Psoas muscle (tissue), 8 donors: ENCODE data around the gene VWA8. TPM values are rescaled to one million over a fixed set of nuclear protein-coding genes. Genes with fewer than 3 reads are reported as not detected.
"Not testable (repeated sequence)": the region's sequence is repeated elsewhere in the genome, so short reads cannot be mapped to it uniquely, and the experiment has no call there.

Experiments used
- ATAC-seq, 4 donors: fragments of 200-7000 bp; cut with Tn5 transposase; one replicate each; pipeline ENCODE4 v1.9.1; 2020; ENCODE audit warnings: moderate library complexity in 3 of 4, mild to moderate bottlenecking in 2 of 4
- DNase-seq, 2 donors: peaks; one replicate each; pipeline ENCODE4 v3.0.0-alpha.2; 2020
- H3K27ac ChIP-seq: fragments of 200-600 bp; one replicate; pipeline ENCODE4 v1.8.0; 2022
- H3K27me3 ChIP-seq, 3 donors: fragments of 200-600 bp in 1 of 3; one replicate each; pipeline versions ENCODE4 v1.6.1 to v1.8.0; 2013 to 2022; ENCODE audit warnings: low read length in 2 of 3, mild to moderate bottlenecking in 2 of 3, moderate library complexity in 1 of 3; ENCODE audit not compliant: insufficient read depth in 3 of 3
- H3K36me3 ChIP-seq, 2 donors: fragments of 200-600 bp in 1 of 2; one replicate each; pipeline versions ENCODE4 v1.6.1 to v1.8.0; 2013 to 2022; ENCODE audit warnings: low read depth in 1 of 2, mild to moderate bottlenecking in 1 of 2, moderate library complexity in 1 of 2; ENCODE audit not compliant: insufficient read depth in 1 of 2
- H3K4me1 ChIP-seq: fragments of 200-600 bp; one replicate; pipeline ENCODE4 v1.8.0; 2022
- H3K4me3 ChIP-seq: fragments of 200-600 bp; one replicate; pipeline ENCODE4 v1.8.0; 2022; ENCODE audit warnings: mild to moderate bottlenecking
- H3K9me3 ChIP-seq: fragments of 200-600 bp; one replicate; pipeline ENCODE4 v1.8.0; 2022
- WGBS, 3 donors: extraction: QIAGEN DNeasy Blood & Tissue Kit; methylation state at CpG; one replicate each; pipeline versions ENCODE4 v1.1.6 to v1.1.7; 2013; 5-methylcytosine and 5-hydroxymethylcytosine counted together
- intact Hi-C, 2 donors: fragments of 100-400 bp; cut with DNase I; formaldehyde crosslinking; loops; one replicate each; pipeline versions ENCODE4 v1.11.0 to v1.14.2; 2022
- polyA plus RNA-seq, 3 donors: library from polyadenylated mRNA; stranded (reverse); fragments of 200-250 nt; gene quantifications; one replicate each; pipeline ENCODE4 v1.2.3, GENCODE V29; 2013
- total RNA-seq, 4 donors: library from RNA; stranded (reverse); fragmentation: NEBNext Ultra II Directional in 2 of 4; extraction: Animal tissue kit (Norgen Biotek cat#: 25700) in 2 of 4; gene quantifications; one replicate each; pipeline versions ENCODE4 v1.2.1 to v1.2.4, GENCODE V29; 2021 to 2023
- TF ChIP-seq, protein P1 (sequence below): fragments of 200-600 bp; IDR thresholded peaks from one replicate; pipeline ENCODE4 v1.8.0; 2022; ENCODE audit warnings: antibody characterized with exemption
- donor health status: healthy with polysubstance abuse.
- donor health status: DM: no; HTN: no; CAD: no; lungs with moderate emphysema.
- donor health status: Bipolar disorder and iron deficiency.
- donor health status: healthy.
- donor health status: DM: yes; HTN: yes; CAD: no.
- donor health status: DM: no; HTN: no; CAD: no.
- donor health status: DM: no; HTN: no; CAD: no.
- donor health status: DM: yes; HTN: yes; CAD: no.

VWA8 gene
- total and polyA plus RNA-seq, 7 donors: 8.6 to 50.5 (median 30.1) TPM

DNA sequence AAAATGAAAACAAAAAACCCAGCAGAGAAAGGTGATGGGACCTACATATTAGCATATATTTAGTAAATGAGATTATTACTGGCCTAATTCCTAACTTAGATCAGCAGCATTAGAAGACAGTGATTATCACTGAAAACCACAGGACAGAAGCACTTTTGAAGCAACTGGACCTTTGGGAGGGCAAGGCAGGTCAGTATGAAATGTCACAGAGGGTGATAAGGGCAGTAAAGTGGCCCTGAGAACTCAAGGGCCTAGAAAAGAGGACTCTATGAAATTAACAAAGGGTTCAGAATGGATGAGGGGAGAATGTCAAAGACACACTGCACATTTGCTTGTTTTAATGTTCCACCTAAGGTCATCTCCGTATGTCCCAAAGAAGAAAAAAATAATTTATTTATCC is 148.7 kb downstream of the VWA8 start:
- TF ChIP-seq, protein P1, sequence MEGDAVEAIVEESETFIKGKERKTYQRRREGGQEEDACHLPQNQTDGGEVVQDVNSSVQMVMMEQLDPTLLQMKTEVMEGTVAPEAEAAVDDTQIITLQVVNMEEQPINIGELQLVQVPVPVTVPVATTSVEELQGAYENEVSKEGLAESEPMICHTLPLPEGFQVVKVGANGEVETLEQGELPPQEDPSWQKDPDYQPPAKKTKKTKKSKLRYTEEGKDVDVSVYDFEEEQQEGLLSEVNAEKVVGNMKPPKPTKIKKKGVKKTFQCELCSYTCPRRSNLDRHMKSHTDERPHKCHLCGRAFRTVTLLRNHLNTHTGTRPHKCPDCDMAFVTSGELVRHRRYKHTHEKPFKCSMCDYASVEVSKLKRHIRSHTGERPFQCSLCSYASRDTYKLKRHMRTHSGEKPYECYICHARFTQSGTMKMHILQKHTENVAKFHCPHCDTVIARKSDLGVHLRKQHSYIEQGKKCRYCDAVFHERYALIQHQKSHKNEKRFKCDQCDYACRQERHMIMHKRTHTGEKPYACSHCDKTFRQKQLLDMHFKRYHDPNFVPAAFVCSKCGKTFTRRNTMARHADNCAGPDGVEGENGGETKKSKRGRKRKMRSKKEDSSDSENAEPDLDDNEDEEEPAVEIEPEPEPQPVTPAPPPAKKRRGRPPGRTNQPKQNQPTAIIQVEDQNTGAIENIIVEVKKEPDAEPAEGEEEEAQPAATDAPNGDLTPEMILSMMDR: no peak
- H3K27me3 ChIP-seq: no peaks in the 10 kb centered on the region
- H3K4me1 ChIP-seq: no peaks in the 10 kb centered on the region
- H3K4me3 ChIP-seq: no peak overlapping the region
- ATAC-seq (peak in 1 of 4 donors; percentile 18), DNase-seq (no peak)
- intact Hi-C loops: loop anchor here in 1 of 2 donors (10.0 kb wide), 1 partner anchor 47 kb away; no protein-coding TSS in a partner anchor
- H3K27ac ChIP-seq: peak overlapping the region; percentile 0
- peaks cover 0 to 31% of the 10 kb centered on the region in 2 donors for H3K36me3 ChIP-seq
- H3K9me3 ChIP-seq: no peaks in the 10 kb centered on the region
- WGBS, 3 donors: 81 to 100% (median 95%) methylated on average over 1 of the region's 1 CpG

GRCh38 chr13:41811588-41812021 is 149.3 kb downstream of the VWA8 start:
- peaks cover 0 to 34% of the 10 kb centered on the region in 2 donors for H3K36me3 ChIP-seq
- 12 to 23% (median 18%) methylated on average over 3 of the region's 3 CpGs for WGBS, 3 donors
- no peak overlapping the region for H3K27ac ChIP-seq

DNA sequence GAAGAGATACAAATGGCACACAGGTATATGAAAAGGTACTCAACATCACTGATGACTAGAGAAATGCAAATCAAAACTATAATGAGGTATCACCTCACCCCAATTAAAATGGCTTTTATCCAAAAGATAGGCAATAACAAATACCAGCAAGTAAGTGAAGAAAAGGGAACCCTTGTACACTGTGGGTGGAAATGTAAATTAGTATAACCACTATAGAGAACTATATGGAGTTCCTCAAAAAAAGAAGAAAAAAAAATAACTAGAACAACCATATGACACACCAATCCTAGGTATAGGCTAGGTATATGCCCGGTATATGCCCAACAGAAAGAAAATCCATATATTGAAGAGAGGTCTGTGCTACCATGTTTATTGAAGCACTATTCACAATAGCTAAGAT is 150.9 kb downstream of the VWA8 start:
- TF ChIP-seq, protein P1: no peak
- H3K27ac ChIP-seq: no peak overlapping the region
- no peak for ATAC-seq
- H3K36me3 ChIP-seq: peaks cover 0 to 34% of the 10 kb centered on the region in 2 donors
- H3K4me1 ChIP-seq: no peaks in the 10 kb centered on the region
- H3K27me3 ChIP-seq: no peaks in the 10 kb centered on the region
- 94 to 100% (median 100%) methylated on average over 1 of the region's 1 CpG for WGBS, 3 donors
- H3K9me3 ChIP-seq: peaks cover 3% of the 10 kb centered on the region
- intact Hi-C loops: loop anchor here in 1 of 2 donors (10.0 kb wide), 1 partner anchor 45 kb away; no protein-coding TSS in a partner anchor
- no peak overlapping the region for H3K4me3 ChIP-seq
- no peak for DNase-seq

More at GRCh38 chr13:41811588-41812021, 149.3 kb downstream of the VWA8 start:
- intact Hi-C loops: loop anchor here in 1 of 2 donors (10.0 kb wide), 1 partner anchor 47 kb away; no protein-coding TSS in a partner anchor
- TF ChIP-seq, protein P1: no peak
- no peak overlapping the region for H3K4me3 ChIP-seq
- no peaks in the 10 kb centered on the region for H3K27me3 ChIP-seq
- no peaks in the 10 kb centered on the region for H3K9me3 ChIP-seq
- DNase-seq (no peak), ATAC-seq (peak in 1 of 4 donors; percentile 48)
- no peaks in the 10 kb centered on the region for H3K4me1 ChIP-seq

DNA sequence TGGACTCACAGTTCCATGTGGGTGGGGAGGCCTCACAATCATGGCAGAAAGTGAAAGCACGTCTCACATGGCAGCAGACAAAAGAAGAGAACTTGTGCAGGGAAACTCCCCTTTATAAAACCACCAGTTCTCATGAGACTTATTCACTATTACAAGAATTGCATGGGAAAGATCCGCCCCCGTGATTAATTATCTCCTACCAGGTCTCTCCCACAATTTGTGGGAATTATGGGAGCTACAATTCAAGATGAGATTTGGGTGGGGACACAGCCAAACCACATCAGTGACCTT is 157.5 kb downstream of the VWA8 start:
- DNase-seq, H3K27me3 ChIP-seq, intact Hi-C loops, H3K9me3 ChIP-seq, H3K27ac ChIP-seq, ATAC-seq, H3K4me3 ChIP-seq, H3K4me1 ChIP-seq: not testable (repeated sequence)
- peaks cover 3 to 25% of the 10 kb centered on the region in 2 donors for H3K36me3 ChIP-seq
- 94 to 99% (median 98%) methylated on average over 3 of the region's 3 CpGs for WGBS, 3 donors

- peak in 3 of 4 donors; percentile 37 to 74 (median 68) for ATAC-seq
- 96 to 100% (median 99%) methylated on average over 1 of the region's 1 CpG for WGBS, 3 donors
Measured at GRCh38 chr13:41802684-41803444, 158.0 kb downstream of the VWA8 start.

More at GRCh38 chr13:41802684-41803444, 158.0 kb downstream of the VWA8 start:
- no peak overlapping the region for H3K27ac ChIP-seq
- TF ChIP-seq, protein P1: no peak
- intact Hi-C loops: no loop called here
- peaks cover 3% of the 10 kb centered on the region for H3K9me3 ChIP-seq
- DNase-seq: no peak
- no peaks in the 10 kb centered on the region for H3K27me3 ChIP-seq
- H3K4me1 ChIP-seq: no peaks in the 10 kb centered on the region
- H3K4me3 ChIP-seq: no peak overlapping the region
- peaks cover 3 to 25% of the 10 kb centered on the region in 2 donors for H3K36me3 ChIP-seq
